Measurements from ENCODE around the gene PPP4R4.

GRCh38 chr14:94153750-94154342 is 20.3 kb upstream of the PPP4R4 start:
- TF ChIP-seq CTCF (IDR thresholded peaks at IDR 0.05 in 8 of 11, conservative IDR thresholded peaks at IDR 0.05 in 3 of 11) (no peak), POLR2AphosphoS5 (IDR thresholded peaks at IDR 0.05) (no peak), POLR2A (IDR thresholded peaks at IDR 0.05) (no peak)

Measured in spleen (tissue), 7 donors.